PC-3 (cell line): ENCODE results near the gene DAPK1.

ENCODE experiments used
- CTCF ChIP-seq: fragments of 300-600 bp; sonication (generic); conservative IDR thresholded peaks from 2 replicates; pipeline ENCODE4 v1.5.1; 2017; ENCODE audit warnings: antibody characterized with exemption, low read depth, mild to moderate bottlenecking, low read length
- EZH2 ChIP-seq: fragments of 300-600 bp; sonication (generic); IDR thresholded peaks from one replicate; pipeline ENCODE4 v1.6.1; 2017; ENCODE audit warnings: antibody characterized with exemption, mild to moderate bottlenecking, low read length; ENCODE audit not compliant: unreplicated experiment

- TF ChIP-seq CTCF (no peak), EZH2 (no peak)
These were observed 9.9 kb downstream of the DAPK1 start for GRCh38 chr9:87507576-87507975.
